HEK293 (cell line): ENCODE measurements around the gene PCSK9.

Source experiments
- CTCF ChIP-seq: fragments of 450-650 bp; formaldehyde crosslinking; IDR thresholded peaks from 2 replicates; pipeline ENCODE4 v1.5.1; 2016; ENCODE audit warnings: missing biosample characterization, missing genetic modification characterization
- YY1 ChIP-seq: fragments of 450-650 bp; formaldehyde crosslinking; IDR thresholded peaks from 2 replicates; pipeline ENCODE4 v1.5.1; 2018; ENCODE audit warnings: missing biosample characterization, missing genetic modification characterization
- ZFP3 ChIP-seq: fragments of 450-650 bp; formaldehyde crosslinking; IDR thresholded peaks from 2 replicates; pipeline ENCODE4 v1.5.1; 2016; ENCODE audit warnings: low read depth, missing biosample characterization, missing genetic modification characterization
- ZNF121 ChIP-seq: fragments of 450-650 bp; formaldehyde crosslinking; IDR thresholded peaks from 2 replicates; pipeline ENCODE4 v1.5.1; 2016; ENCODE audit warnings: missing biosample characterization, missing genetic modification characterization
- ZNF433 ChIP-seq: fragments of 450-650 bp; formaldehyde crosslinking; IDR thresholded peaks from 2 replicates; pipeline ENCODE4 v1.5.1; 2016; ENCODE audit warnings: missing biosample characterization, missing genetic modification characterization, low read depth
- ZNF501 ChIP-seq: fragments of 450-650 bp; formaldehyde crosslinking; IDR thresholded peaks from 2 replicates; pipeline ENCODE4 v1.5.1; 2016; ENCODE audit warnings: missing biosample characterization, missing genetic modification characterization
- ZNF76 ChIP-seq: fragments of 450-650 bp; formaldehyde crosslinking; IDR thresholded peaks from 2 replicates; pipeline ENCODE4; 2016; ENCODE audit warnings: low read depth, missing biosample characterization, missing genetic modification characterization, borderline replicate concordance
- TF ChIP-seq, protein P1 (sequence below): fragments of 450-650 bp; formaldehyde crosslinking; IDR thresholded peaks from 2 replicates; pipeline ENCODE4 v1.5.1; 2016; ENCODE audit warnings: missing biosample characterization, missing genetic modification characterization
- TF ChIP-seq, protein P2 (sequence below): fragments of 450-650 bp; formaldehyde crosslinking; IDR thresholded peaks from 2 replicates; pipeline ENCODE4 v1.5.1; 2016; ENCODE audit warnings: missing biosample characterization, missing genetic modification characterization
- TF ChIP-seq, protein P3 (sequence below): fragments of 450-650 bp; formaldehyde crosslinking; IDR thresholded peaks from 2 replicates; pipeline ENCODE4 v1.5.1; 2016; ENCODE audit warnings: missing biosample characterization, missing genetic modification characterization
- TF ChIP-seq, protein P4 (sequence below): fragments of 450-650 bp; formaldehyde crosslinking; IDR thresholded peaks from 2 replicates; pipeline ENCODE4 v1.5.1; 2016; ENCODE audit warnings: missing biosample characterization, missing genetic modification characterization

DNA sequence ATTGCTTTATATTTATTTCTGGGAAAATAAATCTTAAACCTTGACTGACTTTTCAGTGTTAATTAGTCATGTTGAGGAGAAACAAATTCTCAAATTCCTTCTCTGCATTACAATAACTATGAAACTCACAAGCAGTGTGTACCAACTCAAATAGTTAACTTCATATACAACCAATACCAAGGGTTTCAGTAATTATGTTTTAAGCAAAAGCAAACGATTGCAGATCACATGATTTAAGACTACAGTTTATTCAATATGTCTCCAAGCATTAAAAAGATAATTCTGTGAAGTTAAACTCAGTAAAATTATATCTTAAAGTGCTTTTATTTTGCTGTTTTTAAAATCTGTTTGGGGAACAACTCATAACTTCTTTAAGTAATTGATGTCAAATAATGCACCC is 28.6 kb downstream of the PCSK9 start:
- TF ChIP-seq YY1 (no peak), ZNF433 (tag by site-specific recombination) (no peak), CTCF (tag by site-specific recombination) (no peak), ZNF501 (tag by site-specific recombination) (no peak), ZNF121 (no peak), ZFP3 (tag by site-specific recombination) (no peak), ZNF76 (tag by site-specific recombination) (no peak)
- TF ChIP-seq, protein P1, sequence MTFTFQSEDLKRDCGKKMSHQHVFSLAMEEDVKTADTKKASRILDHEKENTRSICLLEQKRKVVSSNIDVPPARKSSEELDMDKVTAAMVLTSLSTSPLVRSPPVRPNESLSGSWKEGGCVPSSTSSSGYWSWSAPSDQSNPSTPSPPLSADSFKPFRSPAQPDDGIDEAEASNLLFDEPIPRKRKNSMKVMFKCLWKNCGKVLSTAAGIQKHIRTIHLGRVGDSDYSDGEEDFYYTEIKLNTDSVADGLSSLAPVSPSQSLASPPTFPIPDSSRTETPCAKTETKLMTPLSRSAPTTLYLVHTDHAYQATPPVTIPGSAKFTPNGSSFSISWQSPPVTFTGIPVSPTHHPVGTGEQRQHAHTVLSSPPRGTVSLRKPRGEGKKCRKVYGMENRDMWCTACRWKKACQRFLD (tag by site-specific recombination) = no peak
- TF ChIP-seq, protein P2, sequence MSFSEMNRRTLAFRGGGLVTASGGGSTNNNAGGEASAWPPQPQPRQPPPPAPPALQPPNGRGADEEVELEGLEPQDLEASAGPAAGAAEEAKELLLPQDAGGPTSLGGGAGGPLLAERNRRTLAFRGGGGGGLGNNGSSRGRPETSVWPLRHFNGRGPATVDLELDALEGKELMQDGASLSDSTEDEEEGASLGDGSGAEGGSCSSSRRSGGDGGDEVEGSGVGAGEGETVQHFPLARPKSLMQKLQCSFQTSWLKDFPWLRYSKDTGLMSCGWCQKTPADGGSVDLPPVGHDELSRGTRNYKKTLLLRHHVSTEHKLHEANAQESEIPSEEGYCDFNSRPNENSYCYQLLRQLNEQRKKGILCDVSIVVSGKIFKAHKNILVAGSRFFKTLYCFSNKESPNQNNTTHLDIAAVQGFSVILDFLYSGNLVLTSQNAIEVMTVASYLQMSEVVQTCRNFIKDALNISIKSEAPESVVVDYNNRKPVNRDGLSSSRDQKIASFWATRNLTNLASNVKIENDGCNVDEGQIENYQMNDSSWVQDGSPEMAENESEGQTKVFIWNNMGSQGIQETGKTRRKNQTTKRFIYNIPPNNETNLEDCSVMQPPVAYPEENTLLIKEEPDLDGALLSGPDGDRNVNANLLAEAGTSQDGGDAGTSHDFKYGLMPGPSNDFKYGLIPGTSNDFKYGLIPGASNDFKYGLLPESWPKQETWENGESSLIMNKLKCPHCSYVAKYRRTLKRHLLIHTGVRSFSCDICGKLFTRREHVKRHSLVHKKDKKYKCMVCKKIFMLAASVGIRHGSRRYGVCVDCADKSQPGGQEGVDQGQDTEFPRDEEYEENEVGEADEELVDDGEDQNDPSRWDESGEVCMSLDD (tag by site-specific recombination) = no peak
- TF ChIP-seq, protein P3, sequence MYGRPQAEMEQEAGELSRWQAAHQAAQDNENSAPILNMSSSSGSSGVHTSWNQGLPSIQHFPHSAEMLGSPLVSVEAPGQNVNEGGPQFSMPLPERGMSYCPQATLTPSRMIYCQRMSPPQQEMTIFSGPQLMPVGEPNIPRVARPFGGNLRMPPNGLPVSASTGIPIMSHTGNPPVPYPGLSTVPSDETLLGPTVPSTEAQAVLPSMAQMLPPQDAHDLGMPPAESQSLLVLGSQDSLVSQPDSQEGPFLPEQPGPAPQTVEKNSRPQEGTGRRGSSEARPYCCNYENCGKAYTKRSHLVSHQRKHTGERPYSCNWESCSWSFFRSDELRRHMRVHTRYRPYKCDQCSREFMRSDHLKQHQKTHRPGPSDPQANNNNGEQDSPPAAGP (tag by site-specific recombination) = no peak
- TF ChIP-seq, protein P4, sequence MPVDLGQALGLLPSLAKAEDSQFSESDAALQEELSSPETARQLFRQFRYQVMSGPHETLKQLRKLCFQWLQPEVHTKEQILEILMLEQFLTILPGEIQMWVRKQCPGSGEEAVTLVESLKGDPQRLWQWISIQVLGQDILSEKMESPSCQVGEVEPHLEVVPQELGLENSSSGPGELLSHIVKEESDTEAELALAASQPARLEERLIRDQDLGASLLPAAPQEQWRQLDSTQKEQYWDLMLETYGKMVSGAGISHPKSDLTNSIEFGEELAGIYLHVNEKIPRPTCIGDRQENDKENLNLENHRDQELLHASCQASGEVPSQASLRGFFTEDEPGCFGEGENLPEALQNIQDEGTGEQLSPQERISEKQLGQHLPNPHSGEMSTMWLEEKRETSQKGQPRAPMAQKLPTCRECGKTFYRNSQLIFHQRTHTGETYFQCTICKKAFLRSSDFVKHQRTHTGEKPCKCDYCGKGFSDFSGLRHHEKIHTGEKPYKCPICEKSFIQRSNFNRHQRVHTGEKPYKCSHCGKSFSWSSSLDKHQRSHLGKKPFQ (tag by site-specific recombination) = no peak
